Measurements from ENCODE around the gene HSD3B7.

DNA sequence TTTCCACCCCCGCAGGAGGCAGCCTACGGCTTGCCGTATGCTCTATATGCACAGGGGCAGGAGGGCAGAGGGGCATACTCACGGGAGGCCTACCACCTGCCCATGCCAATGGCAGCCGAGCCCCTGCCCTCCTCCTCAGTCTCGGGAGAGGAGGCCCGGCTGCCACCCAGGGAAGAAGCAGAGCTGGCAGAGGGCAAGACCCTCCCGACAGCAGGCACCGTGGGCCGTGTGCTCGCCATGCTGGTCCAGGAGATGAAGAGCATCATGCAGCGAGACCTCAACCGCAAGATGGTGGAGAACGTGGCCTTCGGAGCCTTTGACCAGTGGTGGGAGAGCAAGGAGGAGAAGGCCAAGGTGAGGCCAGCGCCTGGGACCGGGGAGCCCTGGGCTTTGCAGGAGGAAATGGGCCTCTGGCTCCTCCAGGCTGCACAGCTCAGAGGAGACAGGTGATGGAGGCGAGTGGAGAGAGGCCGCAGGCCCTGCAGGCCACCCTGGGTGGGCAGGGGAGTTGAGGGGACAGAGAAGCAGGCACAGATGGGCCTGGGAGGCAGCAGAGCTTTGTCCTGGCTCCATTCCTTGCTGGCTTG lies 18.9 kb upstream of the HSD3B7 start:
- TF ChIP-seq POLR2A (IDR thresholded peaks at IDR 0.05; ENCODE audit: low read depth, low read length) (peak; percentile 76), NFIC (IDR thresholded peaks at IDR 0.05; ENCODE audit: low read depth, low read length) (no peak)
- TF ChIP-seq, protein P1, sequence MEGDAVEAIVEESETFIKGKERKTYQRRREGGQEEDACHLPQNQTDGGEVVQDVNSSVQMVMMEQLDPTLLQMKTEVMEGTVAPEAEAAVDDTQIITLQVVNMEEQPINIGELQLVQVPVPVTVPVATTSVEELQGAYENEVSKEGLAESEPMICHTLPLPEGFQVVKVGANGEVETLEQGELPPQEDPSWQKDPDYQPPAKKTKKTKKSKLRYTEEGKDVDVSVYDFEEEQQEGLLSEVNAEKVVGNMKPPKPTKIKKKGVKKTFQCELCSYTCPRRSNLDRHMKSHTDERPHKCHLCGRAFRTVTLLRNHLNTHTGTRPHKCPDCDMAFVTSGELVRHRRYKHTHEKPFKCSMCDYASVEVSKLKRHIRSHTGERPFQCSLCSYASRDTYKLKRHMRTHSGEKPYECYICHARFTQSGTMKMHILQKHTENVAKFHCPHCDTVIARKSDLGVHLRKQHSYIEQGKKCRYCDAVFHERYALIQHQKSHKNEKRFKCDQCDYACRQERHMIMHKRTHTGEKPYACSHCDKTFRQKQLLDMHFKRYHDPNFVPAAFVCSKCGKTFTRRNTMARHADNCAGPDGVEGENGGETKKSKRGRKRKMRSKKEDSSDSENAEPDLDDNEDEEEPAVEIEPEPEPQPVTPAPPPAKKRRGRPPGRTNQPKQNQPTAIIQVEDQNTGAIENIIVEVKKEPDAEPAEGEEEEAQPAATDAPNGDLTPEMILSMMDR (IDR thresholded peaks at IDR 0.05 in 2 of 3, conservative IDR thresholded peaks at IDR 0.05 in 1 of 3; ENCODE audit: control insufficient read depth in 2 of 3, extremely low read depth in 1 of 3, insufficient read depth in 1 of 3, low read depth in 3 of 3, low read length in 3 of 3): no peak
